HG03175 (cell line): ENCODE data around the gene RRM1.
A peak's percentile ranks its signal among the peaks of the same experiment; 100 is the strongest.
"Not testable (repeated sequence)": the region's sequence is repeated elsewhere in the genome, so short reads cannot be mapped to it uniquely, and the experiment has no call there.

ENCODE experiments used
- ATAC-seq: cut with Tn5 transposase; IDR thresholded peaks from one replicate; pipeline ENCODE4 v1.9.1; 2021; ENCODE audit warnings: mild to moderate bottlenecking, moderate library complexity; ENCODE audit not compliant: unreplicated experiment

Gene RRM1

DNA sequence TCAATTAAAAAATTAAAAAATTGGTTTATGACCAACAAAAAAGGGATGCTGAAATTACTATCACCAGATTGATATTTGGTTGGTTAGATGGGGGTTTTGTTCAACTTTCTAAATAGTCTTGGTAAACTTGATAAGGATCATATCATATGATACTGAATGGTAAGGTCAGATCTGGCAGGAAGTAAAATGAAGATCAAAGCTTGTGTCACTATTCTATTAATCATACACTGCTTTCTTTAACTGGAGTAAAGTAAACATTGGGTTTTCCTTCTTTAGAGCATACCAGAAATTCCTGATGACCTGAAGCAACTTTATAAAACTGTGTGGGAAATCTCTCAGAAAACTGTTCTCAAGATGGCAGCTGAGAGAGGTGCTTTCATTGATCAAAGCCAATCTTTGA, 40.2 kb downstream of the RRM1 start:
- ATAC-seq: no peak

DNA sequence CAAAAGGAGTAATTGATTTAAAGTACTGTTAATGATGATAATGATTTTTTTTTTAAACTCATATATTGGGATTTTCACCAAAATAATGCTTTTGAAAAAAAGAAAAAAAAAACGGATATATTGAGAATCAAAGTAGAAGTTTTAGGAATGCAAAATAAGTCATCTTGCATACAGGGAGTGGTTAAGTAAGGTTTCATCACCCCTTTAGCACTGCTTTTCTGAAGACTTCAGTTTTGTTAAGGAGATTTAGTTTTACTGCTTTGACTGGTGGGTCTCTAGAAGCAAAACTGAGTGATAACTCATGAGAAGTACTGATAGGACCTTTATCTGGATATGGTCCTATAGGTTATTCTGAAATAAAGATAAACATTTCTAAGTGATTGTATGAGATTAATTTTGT, 43.9 kb downstream of the RRM1 start:
- no peak for ATAC-seq

GRCh38 chr11:4140067-4140636, 45.6 kb downstream of the RRM1 start:
- no peak for ATAC-seq

DNA sequence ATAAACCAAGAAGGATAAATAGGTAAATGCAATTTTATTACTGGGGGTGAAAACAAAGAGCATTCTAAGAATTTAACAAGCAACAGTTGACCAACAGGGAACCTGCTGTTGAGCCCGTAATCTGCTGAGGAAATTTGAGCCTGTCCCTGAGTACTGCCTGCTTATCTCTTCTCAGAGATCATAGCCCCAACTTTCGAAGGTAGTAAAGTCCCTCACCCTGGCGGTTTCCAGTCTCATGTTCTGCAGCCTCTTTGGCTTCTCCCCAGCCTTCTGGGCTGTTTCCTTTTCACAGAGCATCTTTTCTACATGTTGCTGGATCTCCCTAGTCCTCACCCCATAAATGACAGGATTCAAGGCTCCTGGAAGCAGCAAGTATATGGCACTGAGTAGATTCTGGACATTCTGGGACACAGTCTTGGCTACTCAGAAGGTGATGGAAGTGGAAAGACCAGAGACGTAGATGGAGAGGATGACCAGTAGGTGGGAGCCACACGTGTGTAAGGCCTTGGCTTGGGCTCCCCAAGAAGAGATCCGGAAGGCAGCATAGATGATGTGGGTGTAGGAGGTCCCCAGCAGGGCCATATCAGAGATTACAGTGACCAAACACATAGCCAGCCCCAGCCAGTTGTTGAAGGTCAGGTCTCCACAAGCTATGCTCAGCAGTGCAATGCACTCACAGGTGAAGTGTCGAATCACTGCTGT, 51.6 kb downstream of the RRM1 start:
- ATAC-seq: no peak

DNA sequence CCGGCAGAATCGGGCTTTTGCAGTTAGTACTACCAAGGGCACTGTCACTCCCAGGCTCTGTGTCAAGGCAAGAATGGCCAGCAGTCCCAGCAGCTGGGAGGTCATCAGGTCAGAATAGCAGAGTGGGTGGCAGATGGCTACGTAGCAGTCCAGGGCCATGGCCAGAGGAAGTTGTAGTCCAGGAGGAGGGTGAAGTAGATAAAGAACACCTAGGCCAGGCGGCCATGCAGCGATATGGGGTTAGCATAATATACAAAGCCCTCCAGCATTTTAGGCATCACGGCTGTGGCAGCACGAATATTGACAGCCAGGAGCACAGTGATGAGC, 52.1 kb downstream of the RRM1 start:
- no peak for ATAC-seq

DNA sequence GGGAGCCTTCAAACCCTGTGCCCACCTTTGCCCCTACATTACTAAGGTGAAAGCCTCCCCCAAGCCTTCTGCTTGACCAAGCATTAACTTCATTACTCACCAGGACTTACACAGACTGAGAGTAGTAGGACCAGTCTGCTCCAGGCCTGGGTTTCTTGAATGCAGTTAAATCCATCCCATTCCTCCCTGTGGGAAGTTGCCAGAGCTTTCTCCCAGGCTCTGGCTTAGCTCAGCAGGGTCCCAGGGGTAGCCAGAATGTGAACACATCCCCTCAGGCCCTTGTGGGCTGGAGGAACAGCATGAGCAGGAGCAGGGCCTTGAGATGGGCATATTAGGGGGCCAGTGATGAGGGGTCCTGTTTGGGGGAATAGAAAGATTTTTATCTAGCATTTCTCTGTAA, 59.9 kb downstream of the RRM1 start:
- ATAC-seq: no peak

DNA sequence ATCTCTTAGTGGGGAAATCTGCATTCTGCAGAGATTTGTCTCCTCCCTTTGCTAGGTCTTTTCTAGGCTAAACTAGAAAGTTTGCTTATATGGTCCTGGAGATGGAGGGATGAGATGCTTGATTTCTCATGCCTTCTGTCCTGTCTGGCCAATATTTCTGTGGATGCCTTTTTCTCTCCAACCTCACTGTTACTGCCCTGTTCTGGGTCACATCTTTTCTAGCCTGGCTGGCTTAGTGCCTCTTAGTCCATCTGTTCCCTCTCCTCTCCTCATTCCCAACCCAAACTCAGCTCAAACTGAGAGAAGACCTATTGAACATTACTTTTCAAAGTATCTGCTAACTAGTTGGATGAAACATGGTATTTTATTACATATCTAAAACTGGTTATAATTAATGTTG, 62.0 kb downstream of the RRM1 start:
- ATAC-seq: no peak

- not testable (repeated sequence) for ATAC-seq
Observed at GRCh38 chr11:4158818-4159217, 64.2 kb downstream of the RRM1 start.

GRCh38 chr11:4161305-4161704, 66.7 kb downstream of the RRM1 start:
- ATAC-seq: no peak

DNA sequence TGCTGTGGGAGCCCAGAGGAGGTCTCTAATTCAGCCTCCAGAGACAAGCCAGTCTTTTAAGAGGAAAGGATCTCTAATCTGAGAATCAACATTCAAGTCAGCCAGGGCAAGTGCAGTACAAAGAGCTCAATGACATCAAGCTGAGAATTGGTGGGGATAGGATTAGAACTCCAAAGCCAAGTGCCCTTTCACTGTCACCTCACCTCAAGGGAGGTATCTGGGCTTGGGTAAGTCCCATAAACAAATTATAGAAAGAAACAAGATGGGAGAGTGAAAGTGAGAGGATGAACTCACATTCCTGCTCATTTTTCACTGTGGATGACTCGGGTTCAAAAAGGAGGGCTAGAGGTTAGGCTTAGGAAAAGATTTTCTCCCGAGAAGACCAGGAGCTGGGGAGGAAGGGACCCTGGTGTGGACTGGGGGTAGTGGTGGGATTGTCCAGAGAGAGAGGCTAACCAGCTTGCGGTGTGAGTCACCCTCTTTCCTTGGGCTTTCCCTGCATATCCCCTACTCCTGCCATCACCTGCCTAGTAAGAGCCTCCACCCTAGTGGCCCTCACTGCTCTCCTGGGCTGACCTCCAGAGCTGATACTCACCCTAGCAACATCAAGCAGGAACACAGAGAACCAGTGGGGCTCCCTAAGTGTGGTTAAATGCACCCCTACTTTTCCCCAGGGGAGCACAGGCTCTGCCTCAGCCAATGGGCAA, 70.4 kb downstream of the RRM1 start:
- ATAC-seq: no peak

DNA sequence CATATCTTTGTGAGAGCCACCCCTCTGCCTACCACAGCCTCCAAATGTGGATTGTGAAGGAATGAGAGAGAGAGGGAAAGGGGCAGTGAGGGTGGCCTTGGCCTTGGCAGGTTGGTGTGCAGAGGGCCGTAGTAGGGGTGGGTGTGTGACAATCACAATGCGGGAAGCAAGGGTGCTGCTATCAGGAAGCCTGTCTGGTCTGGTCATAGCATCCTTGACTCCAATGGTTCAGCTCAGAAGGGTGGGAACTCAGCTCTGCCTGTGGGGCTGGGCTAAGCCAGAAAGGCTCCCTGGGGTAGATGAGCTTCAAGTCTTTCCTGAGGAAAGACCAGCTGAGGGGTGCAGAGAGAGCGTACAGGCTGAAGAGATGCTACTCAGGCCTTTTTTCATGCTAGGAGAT, 72.7 kb downstream of the RRM1 start:
- no peak for ATAC-seq

DNA sequence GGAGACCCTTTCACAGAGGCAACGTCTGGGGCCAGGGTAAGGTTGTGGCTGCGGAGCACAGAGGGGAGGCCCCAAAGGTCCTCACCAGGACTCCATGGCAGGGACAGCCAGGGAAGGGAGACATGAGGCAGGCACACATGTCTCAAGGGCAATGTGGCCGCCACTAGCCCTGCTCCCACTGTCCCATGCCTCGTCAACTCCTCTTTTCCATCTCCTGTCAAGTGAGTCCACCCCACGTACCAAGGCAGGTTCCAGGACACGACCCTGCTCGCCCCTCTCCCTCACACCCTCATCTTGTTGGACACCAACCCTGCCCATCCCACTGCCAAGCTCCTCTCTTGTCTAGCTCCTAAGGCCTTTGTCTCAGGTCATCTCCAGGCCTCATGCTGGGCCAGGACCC, 73.2 kb downstream of the RRM1 start:
- no peak for ATAC-seq

DNA sequence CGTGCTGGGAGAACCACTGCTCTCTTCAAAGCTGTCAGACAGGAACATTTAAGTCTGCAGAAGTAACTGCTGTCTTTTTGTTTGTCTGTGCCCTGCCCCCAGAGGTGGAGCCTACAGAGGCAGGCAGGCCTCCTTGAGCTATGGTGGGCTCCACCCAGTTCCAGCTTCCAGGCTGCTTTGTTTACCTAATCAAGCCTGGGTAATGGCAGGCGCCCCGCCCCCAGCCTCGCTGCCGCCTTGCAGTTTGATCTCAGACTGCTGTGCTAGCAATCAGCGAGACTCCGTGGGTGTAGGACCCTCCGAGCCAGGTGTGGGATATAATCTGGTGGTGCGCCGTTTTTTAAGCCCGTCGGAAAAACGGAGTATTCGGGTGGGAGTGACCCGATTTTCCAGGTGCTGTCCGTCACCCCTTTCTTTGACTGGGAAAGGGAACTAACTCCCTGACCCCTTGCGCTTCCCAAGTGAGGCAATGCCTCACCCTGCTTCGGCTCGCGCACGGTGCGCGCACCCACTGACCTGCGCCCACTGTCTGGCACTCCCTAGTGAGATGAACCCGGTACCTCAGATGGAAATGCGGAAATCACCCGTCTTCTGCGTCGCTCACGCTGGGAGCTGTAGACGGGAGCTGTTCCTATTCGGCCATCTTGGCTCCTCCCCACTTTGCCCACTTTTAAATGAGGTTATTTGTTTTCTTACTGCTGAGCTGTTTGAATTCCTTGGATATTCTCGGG, 81.2 kb downstream of the RRM1 start:
- ATAC-seq: not testable (repeated sequence)

- ATAC-seq: no peak
Observed at GRCh38 chr11:4178813-4179662, 84.4 kb downstream of the RRM1 start.

- ATAC-seq: no peak
Observed at GRCh38 chr11:4180441-4181183, 86.0 kb downstream of the RRM1 start.

DNA sequence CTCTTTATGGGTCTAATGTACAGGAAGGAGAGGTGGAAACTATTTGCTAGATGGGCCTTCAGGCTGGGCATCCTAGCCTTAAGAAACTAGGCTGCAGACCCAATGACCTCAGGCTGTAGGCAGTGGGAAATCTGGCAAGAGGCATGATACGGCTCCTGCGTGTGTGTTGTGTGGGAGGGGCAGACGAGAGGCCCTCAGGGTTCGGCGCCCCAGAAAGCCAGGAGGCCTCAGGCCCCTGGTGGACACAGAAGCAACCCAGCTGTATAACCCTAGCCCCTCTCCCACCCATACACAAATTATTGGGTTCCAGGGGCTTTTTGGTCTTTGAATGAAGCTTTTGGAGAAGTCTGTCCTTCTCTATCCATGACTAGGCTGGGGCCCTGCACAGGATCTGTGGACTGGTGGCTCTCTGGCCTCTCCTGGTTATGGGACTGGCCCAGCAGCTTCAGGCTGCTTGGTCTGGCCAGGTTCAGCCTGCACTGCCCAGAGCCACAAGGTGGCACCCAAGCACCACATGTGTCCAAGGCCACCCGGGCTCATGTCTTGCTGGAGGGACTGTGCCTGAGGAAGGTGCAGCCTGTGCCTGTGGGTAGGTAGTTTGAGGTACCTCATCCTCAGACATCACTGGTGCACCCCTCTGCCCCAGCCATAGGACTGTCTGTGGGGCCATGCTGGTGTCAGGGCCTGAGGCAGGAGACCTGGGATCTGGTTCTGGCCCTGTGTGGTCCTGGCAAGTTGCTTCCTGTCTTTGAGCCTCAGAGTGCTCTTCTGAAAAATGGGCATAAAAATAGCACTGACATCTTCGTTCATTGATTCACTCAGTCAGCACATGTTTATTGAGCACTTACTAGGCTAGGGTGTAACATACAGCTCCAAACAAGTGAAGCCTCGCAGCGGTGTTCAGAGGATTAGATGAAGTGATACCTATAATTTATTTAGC, 87.5 kb downstream of the RRM1 start:
- ATAC-seq: peak; percentile 83

DNA sequence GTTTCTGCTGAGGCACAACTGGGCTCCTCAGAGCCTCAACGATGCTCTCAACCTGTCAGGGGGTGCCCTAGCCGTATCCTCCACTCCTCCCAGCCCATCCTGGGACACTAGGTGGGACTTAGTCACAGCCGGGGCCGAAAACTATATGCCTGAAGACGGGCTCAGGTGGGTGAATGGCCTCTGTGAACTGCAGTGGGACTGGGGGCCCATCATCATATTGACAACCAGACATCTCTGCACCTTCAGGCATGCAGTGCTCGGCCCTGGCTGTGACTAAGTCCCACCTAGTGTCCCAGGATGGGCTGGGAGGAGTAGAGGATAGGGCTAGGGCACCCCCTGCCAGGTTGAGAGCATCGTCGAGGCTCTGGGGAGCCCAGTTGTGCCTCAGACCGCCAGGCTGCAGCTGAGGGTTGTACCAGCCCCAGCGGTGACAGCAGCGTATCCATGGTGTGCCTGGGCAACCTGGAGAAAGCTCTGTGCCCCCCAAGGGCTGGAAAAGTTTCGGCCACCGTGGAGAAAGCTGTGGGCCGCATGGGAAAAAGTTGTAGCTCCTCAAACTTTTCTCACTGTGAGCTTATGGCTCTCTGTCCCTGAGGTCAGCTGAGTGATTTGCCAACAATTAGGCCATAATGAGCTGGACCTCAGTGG, 88.9 kb downstream of the RRM1 start:
- ATAC-seq: no peak

- no peak for ATAC-seq
Observed at GRCh38 chr11:4184163-4184916, 89.7 kb downstream of the RRM1 start.
